HFFc6 (cell line): ENCODE data around the gene MYRFL. TPM values are rescaled to one million over a fixed set of nuclear protein-coding genes. Genes with fewer than 3 reads are reported as not detected.

ENCODE experiments used
- DNase-seq: peaks from one replicate; pipeline ENCODE4 v3.0.0-alpha.2; 2018
- H3K27ac Mint-ChIP-seq: 2 replicates; pipeline ENCODE4 v1.8.0; 2020; ENCODE audit warnings: mild to moderate bottlenecking, mixed read lengths
- H3K27me3 Mint-ChIP-seq: 2 replicates; pipeline ENCODE4 v1.8.0; 2021; ENCODE audit warnings: mild to moderate bottlenecking, moderate library complexity, mixed read lengths; ENCODE audit not compliant: insufficient read depth
- H3K36me3 Mint-ChIP-seq: 2 replicates; pipeline ENCODE4 v1.8.0; 2021; ENCODE audit warnings: low read depth, mixed read lengths
- H3K4me1 Mint-ChIP-seq: 2 replicates; pipeline ENCODE4 v1.8.0; 2020; ENCODE audit warnings: low read depth, mixed read lengths
- H3K4me3 Mint-ChIP-seq: 2 replicates; pipeline ENCODE4 v1.8.0; 2020; ENCODE audit warnings: mild to moderate bottlenecking, moderate library complexity, mixed read lengths
- H3K9me3 Mint-ChIP-seq: 2 replicates; pipeline ENCODE4 v1.8.0; 2020; ENCODE audit warnings: mild to moderate bottlenecking, mixed read lengths
- CTCF ChIP-seq: fragments of 200-600 bp; sonication (generic); IDR thresholded peaks from 2 replicates; pipeline ENCODE4 v1.5.0; 2021; ENCODE audit warnings: antibody characterized with exemption, mild to moderate bottlenecking
- total RNA-seq, 6 experiments: library from RNA; stranded (reverse); fragmentation: NEBNext Ultra II Directional; extraction: Animal tissue kit (Norgen Biotek cat#: 25700); gene quantifications; 2 replicates in 1 of 6; 3 replicates in 5 of 6; pipeline ENCODE4 v1.2.3, GENCODE V29; 2021

MYRFL gene
- total RNA-seq, 6 experiments from 2014 or later, result not detected

- Mint-ChIP-seq H3K36me3 (no peaks in the 10 kb centered on the region), H3K4me1 (no peaks in the 10 kb centered on the region), H3K27ac (no peak overlapping the region), H3K27me3 (no peaks in the 10 kb centered on the region; the same call in 1 of the 2 replicates), H3K4me3 (no peak overlapping the region), H3K9me3 (no peaks in the 10 kb centered on the region)
- no peak for DNase-seq
- no peak for TF ChIP-seq CTCF
Observed at GRCh38 chr12:69998922-69999321, 173.9 kb downstream of the MYRFL start.

GRCh38 chr12:69999561-69999960 lies 174.5 kb downstream of the MYRFL start:
- DNase-seq, result no peak
- H3K27me3 Mint-ChIP-seq, result no peaks in the 10 kb centered on the region; the same call in 1 of the 2 replicates
- no peak overlapping the region for H3K27ac Mint-ChIP-seq
- no peaks in the 10 kb centered on the region for H3K4me1 Mint-ChIP-seq
- no peaks in the 10 kb centered on the region for H3K9me3 Mint-ChIP-seq
- H3K4me3 Mint-ChIP-seq, result no peak overlapping the region
- TF ChIP-seq CTCF, result no peak
- no peaks in the 10 kb centered on the region for H3K36me3 Mint-ChIP-seq

- Mint-ChIP-seq H3K4me3 (no peak overlapping the region), H3K27ac (no peak overlapping the region), H3K9me3 (no peaks in the 10 kb centered on the region)
Observed at GRCh38 chr12:70002097-70002911, 177.3 kb downstream of the MYRFL start.

GRCh38 chr12:70002912-70003255 lies 177.9 kb downstream of the MYRFL start:
- no peaks in the 10 kb centered on the region for H3K4me1 Mint-ChIP-seq
- peaks cover under 1% of the 10 kb centered on the region; the same call in 1 of the 2 replicates for H3K9me3 Mint-ChIP-seq
- no peaks in the 10 kb centered on the region for H3K36me3 Mint-ChIP-seq
- H3K4me3 Mint-ChIP-seq, result no peak overlapping the region
- TF ChIP-seq CTCF, result no peak
- no peak for DNase-seq
- no peaks in the 10 kb centered on the region for H3K27me3 Mint-ChIP-seq
- H3K27ac Mint-ChIP-seq, result no peak overlapping the region

More at GRCh38 chr12:70002097-70002911, 177.3 kb downstream of the MYRFL start:
- Mint-ChIP-seq H3K27me3 (no peaks in the 10 kb centered on the region; the same call in 1 of the 2 replicates), H3K4me1 (no peaks in the 10 kb centered on the region), H3K36me3 (no peaks in the 10 kb centered on the region)
- no peak for TF ChIP-seq CTCF
- DNase-seq, result no peak

- TF ChIP-seq CTCF, result no peak
Observed at GRCh38 chr12:70005864-70006618, 181.0 kb downstream of the MYRFL start.

More at GRCh38 chr12:70005864-70006618, 181.0 kb downstream of the MYRFL start:
- Mint-ChIP-seq H3K36me3 (no peaks in the 10 kb centered on the region), H3K4me3 (no peak overlapping the region), H3K27ac (no peak overlapping the region), H3K27me3 (no peaks in the 10 kb centered on the region), H3K4me1 (no peaks in the 10 kb centered on the region), H3K9me3 (peaks cover 24% of the 10 kb centered on the region)
- DNase-seq, result no peak
